ENCODE measurements around the gene KCNF1.

GRCh38 chr2:10863837-10864236, 47.9 kb upstream of the KCNF1 start:
- no peak for TF ChIP-seq EZH2phosphoT487 (IDR thresholded peaks at IDR 0.05; ENCODE audit: insufficient read depth, low read depth)
- TF ChIP-seq EZH2 (IDR thresholded peaks at IDR 0.05; ENCODE audit: insufficient read depth, poor library complexity, severe bottlenecking), result no peak

Measured in GM23248 (cell line).